GM23248 (cell line): ENCODE measurements around the gene SERPINH1.

Source experiments
- EZH2 ChIP-seq: fragments of 200-600 bp; sonication (generic); IDR thresholded peaks from 2 replicates; pipeline ENCODE4 v1.6.1; 2018; ENCODE audit warnings: antibody characterized with exemption, mild to moderate bottlenecking; ENCODE audit not compliant: insufficient read depth, poor library complexity, severe bottlenecking
- EZH2phosphoT487 ChIP-seq: fragments of 200-600 bp; sonication (generic); IDR thresholded peaks from 2 replicates; pipeline ENCODE4 v1.6.1; 2018; ENCODE audit warnings: antibody characterized with exemption, moderate library complexity, mild to moderate bottlenecking, low read depth; ENCODE audit not compliant: insufficient read depth

- TF ChIP-seq EZH2 (no peak), EZH2phosphoT487 (no peak)
Observed at GRCh38 chr11:75597636-75598035, 35.6 kb downstream of the SERPINH1 start.
